Measurements from ENCODE around the gene SEPTIN3.

The SEPTIN3 gene

DNA sequence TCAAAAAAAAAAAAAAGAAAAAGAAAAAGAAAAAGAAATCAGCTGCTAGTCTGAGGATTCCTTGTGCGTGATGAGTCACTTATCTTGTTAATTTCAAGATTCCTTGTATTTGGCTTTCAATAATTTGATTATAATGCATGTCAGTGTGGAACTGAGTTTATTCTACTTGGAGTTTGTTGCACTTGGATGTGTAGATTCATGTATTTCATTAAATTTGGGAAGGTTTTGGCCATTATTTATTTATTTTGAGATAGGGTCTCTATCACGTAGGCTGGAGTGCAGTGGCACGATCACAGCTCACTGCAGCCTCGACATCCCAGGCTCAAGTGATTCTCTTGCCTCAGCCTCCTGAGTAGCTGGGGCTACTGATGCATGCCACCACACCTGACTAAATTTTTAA, 44.1 kb downstream of the SEPTIN3 start:
- no peak for DNase-seq (ENCODE audit: low read depth in 2 of 3, low spot score in 1 of 3)

DNA sequence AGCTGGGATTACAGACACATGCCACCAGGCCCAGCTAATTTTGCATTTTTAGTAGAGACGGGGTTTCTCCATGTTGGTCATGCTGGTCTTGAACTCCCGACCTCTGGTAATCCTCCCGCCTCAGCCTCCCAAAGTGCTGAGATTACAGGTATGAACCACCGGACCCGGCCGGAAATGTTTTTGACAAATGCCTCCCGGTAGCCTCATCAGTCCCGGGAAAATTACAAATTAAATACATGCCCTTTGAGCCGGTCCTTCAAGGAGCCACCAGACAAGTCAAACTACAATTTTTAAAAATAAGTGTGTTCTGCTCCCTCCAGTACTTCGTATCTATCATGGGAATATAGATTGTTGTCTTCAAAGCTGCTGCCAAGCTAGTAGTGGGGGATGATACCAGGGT, 46.9 kb downstream of the SEPTIN3 start:
- DNase-seq (ENCODE audit: low read depth in 2 of 3, low spot score in 1 of 3) = no peak

GRCh38 chr22:42018224-42018623, 49.0 kb downstream of the SEPTIN3 start:
- DNase-seq (ENCODE audit: low read depth in 2 of 3, low spot score in 1 of 3) = no peak

Measured in stimulated activated CD4-positive, alpha-beta T cell treated with anti-CD3 and anti-CD28 coated beads, Interleukin-12 subunit alpha, Interleukin-12 subunit beta, amount 100 ng/mL, for 48 hours (primary cell).